Suprapubic skin (tissue), 4 donors: ENCODE data around the gene SETD1A. TPM values are rescaled to one million over a fixed set of nuclear protein-coding genes. Genes with fewer than 3 reads are reported as not detected.

Experiments used
- DNase-seq, 2 donors: peaks; one replicate each; pipeline ENCODE4 v3.0.0-alpha.2; 2019; ENCODE audit warnings: low spot score in 2 of 2
- H3K27ac ChIP-seq: fragments of 200-600 bp; sonication (generic); one replicate; pipeline ENCODE4 v1.5.1; 2019
- H3K27me3 ChIP-seq: fragments of 200-600 bp; sonication (generic); one replicate; pipeline ENCODE4 v1.5.1; 2019
- H3K36me3 ChIP-seq: fragments of 200-600 bp; sonication (generic); one replicate; pipeline ENCODE4 v1.5.1; 2019
- H3K4me1 ChIP-seq: fragments of 200-600 bp; sonication (generic); one replicate; pipeline ENCODE4 v1.5.1; 2019
- H3K4me3 ChIP-seq: fragments of 200-600 bp; sonication (generic); one replicate; pipeline ENCODE4 v1.5.1; 2019; ENCODE audit warnings: mild to moderate bottlenecking
- H3K9me3 ChIP-seq: fragments of 200-600 bp; sonication (generic); one replicate; pipeline ENCODE4 v1.5.1; 2019
- CTCF ChIP-seq, 2 donors: fragments of 200-600 bp in 1 of 2; fragments of 450-650 bp in 1 of 2; sonication (generic) in 1 of 2; IDR thresholded peaks; one replicate each; pipeline ENCODE4 v1.5.1; 2016 to 2019; ENCODE audit warnings: antibody characterized with exemption in 2 of 2, mild to moderate bottlenecking in 1 of 2, moderate library complexity in 1 of 2
- EP300 ChIP-seq: sonication (generic); formaldehyde crosslinking; IDR thresholded peaks from one replicate; pipeline ENCODE4 v1.6.1; 2017; ENCODE audit warnings: antibody characterized with exemption
- POLR2A ChIP-seq, 2 donors: fragments of 450-650 bp; IDR thresholded peaks; one replicate each; pipeline ENCODE4 v1.6.1; 2017; ENCODE audit warnings: antibody characterized with exemption in 2 of 2, mild to moderate bottlenecking in 2 of 2, moderate library complexity in 2 of 2
- POLR2AphosphoS5 ChIP-seq, 3 donors: sonication (generic); formaldehyde crosslinking; IDR thresholded peaks; one replicate each; pipeline ENCODE4 v1.6.1; 2017; ENCODE audit warnings: antibody characterized with exemption in 3 of 3
- WGBS: methylation state at CpG from one replicate; pipeline ENCODE4 v1.1.5; 2018; 5-methylcytosine and 5-hydroxymethylcytosine counted together
- total RNA-seq, 4 donors: library from RNA; depleted of rRNA; stranded (reverse); fragments of >200 nt; gene quantifications; one replicate each; pipeline ENCODE4 v1.1.0, GENCODE V29; 2016

Gene SETD1A
- total RNA-seq, 4 donors from 2014 or later: 12.5 to 14.7 (median 13.7) TPM

- Histone ChIP-seq H3K4me3 (no peak overlapping the region), H3K4me1 (peaks cover 15% of the 10 kb centered on the region), H3K9me3 (no peaks in the 10 kb centered on the region), H3K27me3 (no peaks in the 10 kb centered on the region), H3K27ac (no peak overlapping the region), H3K36me3 (peaks cover 11% of the 10 kb centered on the region)
- WGBS: 75% methylated on average over 12 of the region's 12 CpGs
- DNase-seq: peak in 1 of 2 donors; percentile 49
- TF ChIP-seq POLR2AphosphoS5 (IDR thresholded peaks at IDR 0.05) (no peak), POLR2A (IDR thresholded peaks at IDR 0.05) (no peak), CTCF (IDR thresholded peaks at IDR 0.05) (no peak), EP300 (no peak)
Observed at GRCh38 chr16:30990105-30990504, 32.6 kb downstream of the SETD1A start.

GRCh38 chr16:30991052-30991451, 33.5 kb downstream of the SETD1A start:
- no peak overlapping the region for H3K27ac ChIP-seq
- no peaks in the 10 kb centered on the region for H3K27me3 ChIP-seq
- TF ChIP-seq CTCF (IDR thresholded peaks at IDR 0.05) (no peak), POLR2A (IDR thresholded peaks at IDR 0.05) (no peak), EP300 (no peak), POLR2AphosphoS5 (IDR thresholded peaks at IDR 0.05) (no peak)
- no peaks in the 10 kb centered on the region for H3K9me3 ChIP-seq
- H3K36me3 ChIP-seq: peaks cover 11% of the 10 kb centered on the region
- peak in 1 of 2 donors; percentile 48 for DNase-seq
- no peak overlapping the region for H3K4me3 ChIP-seq
- H3K4me1 ChIP-seq: peaks cover 5% of the 10 kb centered on the region
- 73% methylated on average over 7 of the region's 8 CpGs for WGBS

- peaks cover 11% of the 10 kb centered on the region for H3K36me3 ChIP-seq
- whole genome bisulfite sequencing: 69% methylated on average over 6 of the region's 21 CpGs
- no peaks in the 10 kb centered on the region for H3K27me3 ChIP-seq
- no peak for TF ChIP-seq POLR2AphosphoS5 (IDR thresholded peaks at IDR 0.05)
- no peak for TF ChIP-seq POLR2A (IDR thresholded peaks at IDR 0.05)
- no peak for TF ChIP-seq EP300
- TF ChIP-seq CTCF (IDR thresholded peaks at IDR 0.05): no peak
- H3K4me3 ChIP-seq: no peak overlapping the region
- peaks cover 9% of the 10 kb centered on the region for H3K4me1 ChIP-seq
- DNase-seq: no peak
- H3K9me3 ChIP-seq: no peaks in the 10 kb centered on the region
- no peak overlapping the region for H3K27ac ChIP-seq
Observed at GRCh38 chr16:30992276-30992780, 34.8 kb downstream of the SETD1A start.

GRCh38 chr16:30992931-30993816, 35.6 kb downstream of the SETD1A start:
- Histone ChIP-seq H3K27ac (no peak overlapping the region), H3K36me3 (peaks cover 6% of the 10 kb centered on the region), H3K4me3 (no peak overlapping the region), H3K9me3 (no peaks in the 10 kb centered on the region), H3K27me3 (no peaks in the 10 kb centered on the region), H3K4me1 (peaks cover 18% of the 10 kb centered on the region)
- TF ChIP-seq EP300 (no peak), POLR2A (IDR thresholded peaks at IDR 0.05) (no peak), CTCF (IDR thresholded peaks at IDR 0.05) (no peak), POLR2AphosphoS5 (IDR thresholded peaks at IDR 0.05) (no peak)
- no peak for DNase-seq
- 86% methylated on average over 29 of the region's 29 CpGs for WGBS

- H3K9me3 ChIP-seq: no peaks in the 10 kb centered on the region
- H3K27ac ChIP-seq: no peak overlapping the region
- 72% methylated on average over 11 of the region's 11 CpGs for WGBS
- no peak overlapping the region for H3K4me3 ChIP-seq
- DNase-seq: no peak
- H3K27me3 ChIP-seq: no peaks in the 10 kb centered on the region
- TF ChIP-seq POLR2AphosphoS5 (IDR thresholded peaks at IDR 0.05): no peak
- no peak for TF ChIP-seq EP300
- peaks cover 32% of the 10 kb centered on the region for H3K4me1 ChIP-seq
- H3K36me3 ChIP-seq: no peaks in the 10 kb centered on the region
Observed at GRCh38 chr16:30995927-30996323, 38.4 kb downstream of the SETD1A start.
